NOMO-1 (cell line): ENCODE measurements around the gene DECR2.
"Not testable (repeated sequence)": the region's sequence is repeated elsewhere in the genome, so short reads cannot be mapped to it uniquely, and the experiment has no call there.

Experiments used
- DNase-seq, 2 experiments: peaks; one replicate each; lab custom pipeline; 2025; ENCODE audit not compliant: unreplicated experiment in 2 of 2; lab: John Stamatoyannopoulos, UW

DECR2 gene

DNA sequence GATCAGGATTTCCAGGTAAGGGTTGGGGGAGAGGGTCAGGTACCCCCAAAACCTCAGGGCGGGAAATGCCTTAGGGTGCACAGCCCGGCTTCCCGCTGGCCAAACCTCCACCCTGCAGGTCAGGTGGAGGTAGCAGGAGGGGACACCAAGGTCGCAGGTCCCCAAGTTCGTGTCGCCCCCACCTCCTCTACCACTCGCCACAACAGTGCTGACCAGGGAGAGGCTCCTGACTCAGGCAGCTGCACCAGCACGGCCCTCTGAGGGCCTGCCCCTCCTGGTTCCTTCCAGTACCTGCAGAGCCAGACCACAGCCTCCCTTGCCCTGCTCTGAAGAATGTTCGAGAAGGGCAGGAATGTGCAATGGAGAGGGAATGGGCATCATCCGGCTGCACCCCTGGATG is 35.2 kb upstream of the DECR2 start:
- no peak for DNase-seq

GRCh38 chr16:367333-367903 is 34.3 kb upstream of the DECR2 start:
- DNase-seq: no peak

GRCh38 chr16:368388-369158 is 33.1 kb upstream of the DECR2 start:
- no peak for DNase-seq

DNA sequence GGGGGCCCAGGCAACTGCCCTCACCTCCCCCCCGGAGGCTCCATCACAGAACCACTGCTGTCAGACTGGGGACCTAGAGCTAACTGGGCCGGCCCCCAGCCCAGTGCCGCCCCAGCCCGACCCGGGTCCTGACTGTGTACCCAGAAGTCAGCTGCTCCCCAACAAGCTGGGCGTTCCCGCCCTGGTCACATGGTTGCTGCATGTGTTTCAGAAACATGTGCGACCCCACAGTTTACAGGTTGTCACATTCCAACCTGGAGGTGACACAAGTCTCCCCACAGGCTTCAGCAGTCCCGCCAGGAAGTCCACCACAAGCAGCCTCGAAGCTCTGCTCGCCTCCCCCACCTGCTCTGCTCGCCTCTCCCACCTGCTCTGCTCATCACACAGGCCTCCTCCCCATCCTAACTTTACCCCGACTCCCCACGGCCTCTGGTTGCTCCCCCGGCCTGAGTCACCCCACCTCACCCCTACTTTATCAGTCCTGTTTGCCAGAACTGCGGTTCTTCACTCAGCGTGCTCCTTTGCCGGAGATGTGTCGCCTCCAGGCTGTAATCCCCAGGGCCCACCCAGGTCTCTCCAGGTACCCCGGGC is 32.3 kb upstream of the DECR2 start:
- no peak for DNase-seq

DNA sequence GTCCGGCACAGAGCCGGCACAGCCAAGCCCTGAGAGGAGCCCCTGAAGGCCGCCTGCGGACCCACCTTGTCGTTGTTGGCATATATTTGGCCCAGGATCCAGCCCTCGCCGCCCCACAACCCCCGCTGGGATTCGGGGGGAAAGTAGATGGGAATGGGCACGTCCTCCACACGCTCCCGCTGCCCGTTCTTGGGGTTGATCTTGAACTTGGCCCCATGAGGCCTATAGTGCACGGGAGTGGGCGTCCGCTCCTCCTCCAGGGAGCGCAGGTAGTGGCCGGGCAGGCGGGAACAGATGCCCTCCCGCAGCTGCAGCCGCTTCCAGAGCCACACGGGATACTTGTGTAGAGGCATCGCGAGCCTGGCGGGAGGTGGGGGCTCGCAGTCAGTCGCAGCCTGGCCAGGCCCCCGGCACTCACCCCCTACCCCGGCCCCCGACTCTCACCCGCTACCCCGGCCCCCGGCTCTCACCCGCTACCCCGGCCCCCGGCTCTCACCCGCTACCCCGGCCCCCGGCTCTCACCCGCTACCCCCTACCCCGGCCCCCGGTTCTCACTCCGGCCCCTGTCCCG is 31.7 kb upstream of the DECR2 start:
- DNase-seq: no peak

DNA sequence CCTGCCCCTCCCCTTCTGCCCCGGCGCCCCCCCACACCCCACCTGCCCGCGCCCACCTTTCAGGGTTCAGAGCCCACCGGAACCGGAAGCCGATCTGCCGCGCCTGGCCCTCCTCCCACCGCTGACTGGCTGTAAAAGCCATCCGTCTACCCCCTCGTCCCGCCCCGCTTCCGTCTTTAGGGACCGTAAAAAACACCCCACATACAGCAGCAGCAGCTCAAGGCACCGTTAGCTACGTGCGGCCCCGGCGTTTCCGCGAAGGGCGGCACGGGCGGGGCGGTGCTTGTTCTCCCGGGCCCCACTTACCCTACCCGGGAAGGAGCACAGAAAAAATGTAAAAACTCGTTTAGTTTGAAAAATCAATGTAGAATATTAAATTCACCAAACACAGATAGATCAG is 31.2 kb upstream of the DECR2 start, which contains the start of gene MRPL28:
MRPL28 (minus strand) TSS at position 96 of the 400 bp plus-strand sequence. CDS start 320 bp downstream, outside the sequence.
- DNase-seq: peak; percentile 91 to 92

GRCh38 chr16:370979-371514 is 30.6 kb upstream of the DECR2 start:
- no peak for DNase-seq

GRCh38 chr16:371515-372301 is 30.0 kb upstream of the DECR2 start:
- DNase-seq: no peak

- DNase-seq: no peak
These were observed 29.2 kb upstream of the DECR2 start for GRCh38 chr16:372302-372983.

- no peak for DNase-seq
These were observed 28.6 kb upstream of the DECR2 start for GRCh38 chr16:373020-373598.

DNA sequence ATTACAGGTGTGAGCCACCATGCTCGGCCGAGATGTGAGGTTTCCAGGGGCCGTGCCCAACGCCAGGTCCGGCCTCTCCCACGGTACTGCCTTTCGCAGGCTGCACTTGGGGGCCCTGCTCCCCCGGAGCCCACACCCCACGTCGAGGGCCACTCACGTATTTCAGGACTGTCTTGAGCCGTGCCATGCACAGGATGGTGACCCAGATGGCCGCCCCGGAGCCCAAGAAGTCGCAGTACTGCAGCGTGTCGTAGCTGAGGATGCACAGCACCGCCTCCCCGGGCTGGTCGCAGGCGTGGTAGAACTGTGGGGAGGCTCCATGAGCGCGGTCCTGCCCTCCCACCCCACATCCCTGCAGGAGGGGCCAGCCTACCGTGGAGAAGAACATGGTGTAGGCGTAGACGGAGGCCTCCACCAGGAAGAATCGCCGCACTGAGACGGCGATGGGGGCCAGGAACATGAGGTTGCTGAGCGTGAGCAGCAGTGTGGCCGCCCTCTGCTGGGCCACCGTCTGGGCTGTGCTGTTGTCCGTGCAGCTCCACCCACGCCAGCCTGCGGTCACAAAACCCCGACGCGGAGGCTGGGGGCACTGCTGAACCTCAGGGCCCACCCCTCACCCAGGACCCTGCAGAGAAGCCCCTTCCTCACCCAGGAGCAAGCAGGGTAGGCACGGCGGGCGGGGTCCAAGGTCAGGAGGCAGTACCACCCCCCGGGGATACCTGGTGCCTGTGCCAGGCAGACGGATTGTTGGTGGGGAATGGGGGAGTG is 27.7 kb upstream of the DECR2 start:
- no peak for DNase-seq

DNA sequence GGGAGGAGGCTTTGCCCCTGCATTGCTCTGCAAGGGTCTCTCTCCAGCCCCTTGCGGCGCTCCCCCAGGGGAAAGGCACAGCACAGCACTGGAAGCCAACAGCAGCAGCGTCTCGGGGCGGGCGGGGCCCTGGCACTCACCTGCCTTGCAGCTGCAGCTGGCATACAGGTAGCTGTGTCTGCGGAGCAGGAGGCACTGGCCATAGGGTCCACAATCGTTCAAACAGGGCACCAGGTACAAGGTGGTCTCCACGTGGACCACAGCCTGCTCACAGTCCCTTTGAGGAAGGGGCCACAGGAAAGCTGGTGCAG is 27.1 kb upstream of the DECR2 start:
- no peak for DNase-seq

- DNase-seq: no peak
These were observed 26.5 kb upstream of the DECR2 start for GRCh38 chr16:375212-375611.

DNA sequence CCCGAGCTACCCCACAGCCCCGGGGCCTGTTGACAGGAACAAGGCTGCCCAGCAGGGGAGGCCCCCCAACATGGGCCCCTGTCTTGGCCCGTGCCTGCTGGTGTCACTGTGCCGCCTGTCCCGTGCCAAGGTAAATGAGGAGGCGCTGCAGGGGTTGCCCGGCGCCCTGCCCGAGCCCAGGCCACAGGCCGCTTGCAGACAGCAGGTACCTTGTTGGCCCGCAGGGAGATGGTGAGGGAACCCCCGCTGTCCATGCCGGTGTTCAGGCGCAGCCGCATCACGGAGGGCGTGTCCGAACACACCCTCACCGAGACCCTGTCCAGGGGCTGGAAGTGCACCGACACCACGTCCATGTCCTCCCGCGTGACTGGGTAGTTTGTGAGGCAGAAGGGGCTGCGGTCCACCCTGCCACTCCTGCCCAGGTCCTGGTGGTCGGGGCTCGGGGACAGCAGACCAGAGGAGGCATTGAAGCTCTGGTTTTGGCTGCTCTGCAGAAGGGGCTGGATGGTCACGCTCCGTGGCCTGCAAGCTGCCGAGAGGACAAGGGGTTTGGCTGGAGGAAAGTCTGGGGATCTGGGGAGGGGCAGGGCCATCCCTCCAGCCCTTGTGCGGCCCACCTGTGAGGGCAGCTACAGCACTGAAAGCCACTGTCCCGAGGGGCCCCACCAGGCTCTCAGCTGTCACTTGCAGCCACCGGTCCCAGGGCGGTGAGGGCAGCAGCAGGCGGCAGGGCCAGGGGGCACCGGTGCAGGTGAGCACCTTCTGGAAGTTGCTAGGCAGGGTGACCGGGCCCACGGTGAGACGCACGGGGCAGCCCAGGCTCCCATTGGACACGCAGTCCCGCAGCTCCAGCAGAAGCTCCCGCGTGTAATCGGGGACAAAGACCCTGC is 25.5 kb upstream of the DECR2 start:
- no peak for DNase-seq

DNA sequence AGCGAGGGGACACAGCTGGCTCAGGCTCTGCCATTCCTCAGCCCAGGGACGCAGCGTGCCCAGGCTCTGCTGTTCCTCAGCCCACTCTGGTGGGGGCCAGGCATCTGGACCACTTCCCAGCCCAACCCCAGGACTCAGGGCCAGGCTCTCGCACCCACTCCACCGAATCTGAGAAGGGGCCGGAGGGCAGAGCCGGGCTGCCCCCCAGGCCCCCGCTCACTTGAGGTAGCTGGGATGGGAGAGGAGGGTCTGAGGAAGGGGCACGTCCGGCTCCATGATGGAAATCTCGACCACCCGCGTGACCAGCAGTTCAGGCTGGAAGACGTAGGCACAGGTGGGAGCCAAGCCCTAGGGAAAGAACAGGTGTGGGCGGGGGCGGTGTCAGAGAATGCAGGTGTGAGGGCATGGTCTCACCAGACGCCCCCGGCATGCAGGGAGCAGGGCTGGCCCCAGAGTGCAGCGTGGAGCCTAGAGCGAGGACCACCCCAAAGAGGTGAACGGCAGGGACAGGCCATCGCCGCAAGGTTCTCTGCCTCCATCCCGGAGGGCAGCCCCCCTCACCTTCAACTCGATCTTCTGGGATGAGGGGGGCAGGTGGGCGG is 24.8 kb upstream of the DECR2 start:
- DNase-seq: no peak

- DNase-seq: no peak
These were observed 24.2 kb upstream of the DECR2 start for GRCh38 chr16:377419-377951.

GRCh38 chr16:378113-378820 is 23.4 kb upstream of the DECR2 start:
- not testable (repeated sequence) for DNase-seq
